Ovary (tissue), 3 donors: Measurements from ENCODE around the gene RAB37.

Experiments used
- CTCF ChIP-seq, 3 donors: fragments of 450-650 bp in 2 of 3; fragments of 200-600 bp in 1 of 3; IDR thresholded peaks; one replicate each; pipeline versions ENCODE4 v1.5.1 to v1.8.0; 2016 to 2022; ENCODE audit warnings: antibody characterized with exemption in 3 of 3, mild to moderate bottlenecking in 1 of 3
- POLR2A ChIP-seq: fragments of 450-650 bp; IDR thresholded peaks from one replicate; pipeline ENCODE4 v1.6.1; 2017; ENCODE audit warnings: antibody characterized with exemption, mild to moderate bottlenecking, moderate library complexity
- donor health status: DM: no; HTN: no; CAD: no.

DNA sequence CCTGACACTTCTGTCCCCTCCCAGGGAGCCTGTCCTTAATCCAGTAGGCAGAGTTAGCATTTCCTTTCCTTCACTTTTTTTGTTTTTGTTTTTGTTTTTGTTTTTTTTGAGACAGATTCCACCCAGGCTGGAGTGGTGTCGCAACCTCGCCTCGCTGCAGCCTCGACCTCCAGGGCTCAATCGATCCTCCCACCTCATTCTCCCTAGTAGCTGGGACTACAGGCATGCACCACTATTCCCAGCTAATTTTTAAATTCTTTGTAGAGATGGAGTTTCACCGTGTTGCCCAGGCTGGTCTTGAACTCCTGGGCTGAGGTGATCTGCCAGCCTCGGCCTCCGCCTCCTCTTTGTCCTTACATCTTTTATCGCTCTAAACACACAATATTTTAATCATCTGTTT is 15.4 kb downstream of the RAB37 start:
- no peak for TF ChIP-seq POLR2A
- no peak for TF ChIP-seq CTCF (IDR thresholded peaks at IDR 0.05)
